ENCODE results near the gene CDKN3. TPM values are rescaled to one million over a fixed set of nuclear protein-coding genes. Genes with fewer than 3 reads are reported as not detected.
"Not testable (repeated sequence)": the region's sequence is repeated elsewhere in the genome, so short reads cannot be mapped to it uniquely, and the experiment has no call there.

The CDKN3 gene
- total RNA-seq, 1 donor from 2014 or later: 5.5 TPM

DNA sequence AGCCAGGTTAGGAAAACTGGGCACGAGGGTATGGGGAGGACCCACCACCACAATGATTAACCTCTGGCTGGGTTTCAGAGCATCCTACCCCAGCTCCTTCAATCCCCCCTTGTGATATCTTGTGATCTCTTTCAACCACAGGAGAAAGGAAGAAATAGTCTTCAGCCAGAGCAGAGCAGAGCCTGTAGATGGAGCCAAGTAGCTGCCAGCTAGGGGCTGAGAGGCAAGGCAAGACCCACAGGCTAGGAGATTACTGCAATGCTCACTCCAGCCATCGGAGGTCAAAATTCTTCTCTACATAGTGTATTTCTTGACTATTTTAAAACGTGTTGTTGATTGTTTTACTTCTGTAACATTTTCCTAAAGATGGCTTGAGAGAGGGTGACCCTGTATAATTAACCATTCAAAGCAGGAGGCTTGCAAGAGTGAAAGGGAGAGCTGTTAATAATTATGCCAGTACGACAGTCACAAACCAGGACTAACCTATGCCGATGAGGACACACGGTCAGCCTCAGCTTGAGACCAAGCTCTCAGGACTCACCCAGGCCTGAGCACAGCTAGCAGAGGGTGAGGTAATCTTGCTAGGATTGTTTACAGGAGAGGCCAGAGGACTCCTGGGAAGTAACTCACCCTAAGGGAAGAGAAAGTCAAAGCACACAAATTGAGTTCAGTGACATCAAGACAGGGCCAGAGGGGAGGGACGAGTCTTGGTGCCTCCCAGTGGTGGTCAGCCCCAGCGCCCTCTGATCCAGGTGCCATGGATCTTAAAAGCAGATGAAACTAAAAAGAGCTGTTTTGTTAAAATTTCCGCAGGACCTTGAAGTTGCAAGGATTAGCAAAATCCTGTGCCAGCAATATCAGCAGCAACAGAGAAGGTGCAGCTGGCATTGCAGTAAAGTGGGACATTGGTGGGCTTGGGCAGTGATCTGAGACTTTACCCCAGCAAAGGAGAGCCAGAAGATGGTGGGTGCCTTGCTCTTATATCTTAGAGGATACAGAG is 29.8 kb upstream of the CDKN3 start:
- intact Hi-C loops (cut with micrococcal nuclease): no loop called here
- ATAC-seq (peak; percentile 64), DNase-seq (no peak)

DNA sequence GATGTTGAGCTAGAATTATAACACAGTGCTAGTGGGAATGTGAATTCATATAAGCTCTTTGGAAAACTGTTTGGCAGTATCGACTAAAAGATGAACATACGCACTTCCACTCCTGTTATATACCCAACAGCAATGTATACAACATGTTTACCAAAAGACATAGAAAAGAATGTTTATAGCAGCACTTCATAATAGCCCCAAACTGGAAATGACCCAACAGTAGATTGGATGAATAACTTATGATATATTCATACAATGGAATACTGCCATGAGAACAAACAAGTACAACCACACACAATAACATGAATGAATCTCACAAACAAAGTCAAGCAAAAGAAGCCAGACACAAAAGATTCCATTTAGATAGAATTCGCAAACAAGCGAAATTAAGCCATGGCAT is 28.5 kb upstream of the CDKN3 start:
- no peak for DNase-seq
- intact Hi-C loops (cut with micrococcal nuclease): no loop called here
- ATAC-seq: no peak

DNA sequence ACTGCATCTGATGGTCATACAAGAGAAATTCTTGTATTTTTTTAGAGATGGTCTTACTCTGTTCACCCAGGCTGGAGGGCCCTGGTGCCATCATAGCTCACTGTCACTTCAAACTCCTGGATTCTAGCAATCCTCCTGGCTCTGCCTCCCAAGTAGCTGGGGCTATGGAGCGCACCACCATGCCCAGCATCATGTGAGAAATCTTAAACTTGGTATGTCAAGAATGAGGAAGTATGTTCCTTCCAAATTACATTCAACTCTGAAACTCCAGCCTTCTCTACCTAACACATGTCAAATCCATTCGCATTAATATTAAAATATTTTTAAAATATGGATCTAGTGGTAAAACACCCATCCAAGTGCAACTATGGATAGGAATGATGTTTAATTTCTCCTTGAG is 27.5 kb upstream of the CDKN3 start:
- DNase-seq (no peak), ATAC-seq (no peak)
- intact Hi-C loops (cut with micrococcal nuclease): no loop called here

DNA sequence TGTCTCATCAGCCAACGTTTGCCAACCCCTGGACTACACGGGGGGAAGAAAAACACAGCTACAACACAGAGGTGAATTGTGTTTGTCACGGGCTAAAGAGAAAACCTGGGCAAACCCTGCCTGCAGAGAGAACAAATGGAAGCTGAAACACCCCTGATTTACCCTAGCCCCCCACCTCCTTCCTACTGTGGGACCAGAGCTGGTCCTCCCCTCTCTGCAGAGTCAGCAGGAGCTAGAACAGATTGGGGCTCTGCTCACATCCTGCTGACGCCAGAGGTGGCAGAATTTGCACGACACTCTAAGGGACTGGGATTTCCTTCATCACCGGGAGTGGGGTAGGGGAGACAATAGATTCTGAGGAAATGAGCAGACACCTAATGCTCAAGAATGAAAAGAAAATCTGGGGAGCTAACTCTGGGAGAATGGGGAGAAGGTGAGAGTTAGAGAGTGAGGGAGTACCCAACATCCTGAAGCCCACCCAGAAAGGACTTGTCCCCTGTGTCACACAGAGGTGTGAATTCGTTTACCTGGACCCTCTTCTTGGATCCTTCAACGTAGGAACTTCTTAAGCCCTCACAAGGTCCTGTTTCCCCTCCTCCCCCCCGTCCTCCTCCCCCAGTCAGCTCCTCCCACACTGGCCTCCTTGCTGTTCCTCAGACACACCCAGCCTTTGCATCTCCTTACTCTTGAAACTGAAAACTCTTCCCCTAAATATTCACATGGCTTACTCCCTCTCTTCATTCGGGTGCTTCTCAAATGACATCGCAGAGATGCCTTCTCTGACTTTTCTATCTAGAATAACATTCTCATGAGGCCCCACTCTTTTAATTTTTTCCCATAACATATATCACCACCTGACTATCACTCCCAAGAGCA is 26.2 kb upstream of the CDKN3 start:
- DNase-seq (no peak), ATAC-seq (no peak)
- intact Hi-C loops (cut with micrococcal nuclease): no loop called here

DNA sequence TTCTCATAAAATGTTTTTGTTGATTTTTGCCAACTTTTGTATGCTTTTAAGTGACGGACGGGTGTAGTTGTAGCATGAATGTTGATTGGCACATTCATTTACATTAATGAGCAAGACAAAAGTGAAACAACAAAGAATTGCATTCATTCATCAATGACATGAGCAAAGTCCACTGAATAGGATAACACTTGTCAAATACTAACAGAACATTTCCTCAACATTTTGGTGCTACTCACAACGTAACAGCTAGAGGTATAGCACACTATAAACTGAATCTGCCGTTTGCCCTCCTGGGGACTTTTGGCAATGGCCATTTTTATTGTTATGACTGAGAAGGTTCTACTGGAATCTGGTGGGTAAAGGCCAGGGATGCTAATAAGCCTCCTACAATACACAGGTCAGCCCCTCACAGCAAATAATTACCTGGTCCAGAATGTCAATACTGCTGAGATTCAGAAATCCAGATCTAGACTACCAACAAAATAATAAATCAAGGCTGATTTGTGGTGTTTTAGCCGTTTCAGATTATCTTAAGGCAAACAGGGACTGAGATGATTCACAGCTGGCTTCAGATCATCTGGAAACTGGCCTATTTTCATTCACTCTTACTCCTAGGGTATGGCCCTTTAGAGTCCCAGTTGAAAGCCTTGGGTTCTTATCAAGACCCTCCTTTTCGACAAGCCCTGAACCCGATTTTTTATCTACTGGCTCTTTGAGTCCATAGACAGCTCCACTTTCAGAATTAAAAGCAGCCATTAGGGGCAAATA is 22.5 kb upstream of the CDKN3 start:
- DNase-seq: no peak
- peak; percentile 56 for ATAC-seq
- intact Hi-C loops (cut with micrococcal nuclease): no loop called here

DNA sequence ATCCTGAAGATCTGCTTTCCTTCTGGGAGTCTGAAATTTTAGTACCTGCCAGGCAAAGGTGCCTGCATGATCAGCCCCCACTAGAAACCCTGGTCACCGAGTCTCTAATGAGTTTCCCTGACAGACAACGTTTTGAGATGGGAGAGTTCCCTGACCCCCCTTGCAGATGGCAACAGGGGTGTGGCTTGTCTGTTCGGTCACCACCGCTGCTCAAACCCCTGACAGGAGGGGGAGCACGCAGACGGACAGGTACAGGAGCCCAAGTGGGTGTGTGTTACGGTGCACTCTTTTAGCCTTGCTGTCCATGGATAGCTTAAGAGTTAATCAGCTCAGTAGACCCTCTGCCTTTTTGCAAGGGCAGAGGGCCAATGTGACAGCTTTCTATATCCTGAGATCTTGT is 19.3 kb upstream of the CDKN3 start:
- DNase-seq: no peak
- ATAC-seq: no peak
- intact Hi-C loops (cut with micrococcal nuclease): no loop called here

DNA sequence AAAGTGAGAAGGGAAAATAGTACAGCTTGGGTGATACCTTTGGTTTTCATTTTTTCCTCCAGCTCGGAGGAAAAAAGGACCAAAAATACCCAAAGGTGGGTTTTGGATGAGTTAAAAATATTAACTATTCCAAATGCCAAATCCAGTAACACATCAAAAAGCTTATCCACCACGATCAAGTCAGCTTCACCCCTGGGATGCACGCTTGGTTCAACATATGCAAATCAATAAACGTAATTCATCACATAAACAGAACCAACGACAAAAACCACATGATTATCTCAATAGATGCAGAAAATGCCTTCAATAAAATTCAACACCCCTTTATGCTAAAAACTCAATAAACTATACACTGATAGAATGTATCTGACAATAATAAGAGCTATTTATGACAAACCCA is 17.9 kb upstream of the CDKN3 start:
- intact Hi-C loops (cut with micrococcal nuclease); ATAC-seq: not testable (repeated sequence)

DNA sequence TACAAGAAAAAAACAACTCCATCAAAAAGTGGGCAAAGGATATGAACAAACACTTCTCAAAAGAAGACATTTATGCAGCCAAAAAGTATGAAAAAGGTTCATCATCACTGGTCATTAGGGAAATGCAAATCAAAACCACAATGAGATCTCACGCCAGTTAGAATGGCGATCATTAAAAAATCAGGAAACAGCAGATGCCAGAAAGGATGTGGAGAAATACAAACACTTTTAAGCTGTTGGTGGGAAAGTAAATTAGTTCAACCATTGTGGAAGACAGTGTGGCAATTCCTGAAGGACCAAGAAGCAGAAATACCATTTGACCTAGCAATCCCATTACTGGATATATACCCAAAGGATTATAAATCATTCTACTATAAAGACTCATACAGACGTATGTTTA is 16.2 kb upstream of the CDKN3 start:
- DNase-seq; ATAC-seq; intact Hi-C loops (cut with micrococcal nuclease): not testable (repeated sequence)

More for the DNA sequence above, 17.9 kb upstream of the CDKN3 start:
- not testable (repeated sequence) for DNase-seq

DNA sequence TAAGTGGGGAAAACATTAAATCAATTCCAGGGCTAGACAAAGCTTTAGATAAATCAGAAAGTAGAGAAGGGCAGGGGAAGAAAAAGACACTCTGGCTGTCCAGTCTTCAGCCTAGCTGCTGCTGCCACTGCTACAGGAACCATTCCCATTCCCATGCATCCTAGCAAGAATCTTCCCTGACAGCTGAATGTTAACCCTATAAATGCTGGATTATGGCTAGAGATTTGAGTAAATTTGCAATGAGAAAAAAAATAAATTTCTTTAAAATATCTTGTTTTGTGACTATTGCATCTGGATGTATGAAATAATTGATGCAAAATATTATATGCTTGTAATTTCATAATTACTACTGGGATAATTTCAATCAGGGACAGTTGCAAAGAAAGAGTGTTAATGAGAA is 15.0 kb upstream of the CDKN3 start:
- ATAC-seq: no peak
- DNase-seq: no peak
- intact Hi-C loops (cut with micrococcal nuclease): no loop called here

DNA sequence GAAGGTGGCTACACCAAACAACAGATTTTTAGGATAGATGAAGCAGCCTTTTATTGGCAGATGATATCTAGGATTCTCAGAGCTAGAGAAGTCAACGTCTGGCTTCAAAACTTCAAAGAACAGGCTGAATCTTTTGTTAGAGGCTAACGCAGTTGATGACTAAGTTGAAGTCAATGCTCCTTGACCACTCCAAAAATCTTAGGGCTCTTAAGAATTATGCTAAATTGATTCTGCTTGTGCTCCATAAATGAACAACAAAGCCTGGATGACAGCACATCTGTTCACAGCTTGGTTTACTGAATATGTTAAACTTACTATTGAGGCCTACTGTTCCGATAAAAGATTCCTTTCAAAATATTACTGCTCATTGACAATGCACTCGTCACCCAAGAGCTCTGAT is 13.0 kb upstream of the CDKN3 start:
- no peak for DNase-seq
- intact Hi-C loops (cut with micrococcal nuclease): no loop called here
- ATAC-seq: no peak

DNA sequence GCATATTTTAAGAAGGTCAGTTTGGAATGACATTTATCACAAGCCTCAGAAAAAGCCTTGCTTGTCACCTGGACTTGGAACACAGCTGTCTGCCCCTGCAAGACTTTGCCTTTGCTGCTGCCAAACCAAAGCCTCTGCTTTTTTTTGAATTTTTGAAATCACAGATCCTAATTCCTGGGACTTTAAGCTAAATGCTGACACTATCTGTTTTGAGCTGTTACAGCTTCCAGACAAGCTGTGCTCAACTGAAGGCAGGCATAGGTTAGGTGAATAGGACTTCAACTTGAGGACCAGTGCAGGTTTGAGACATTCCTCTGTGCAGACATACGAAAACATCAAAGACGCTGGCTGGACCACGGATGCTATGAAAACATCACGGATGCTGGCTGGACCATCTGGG is 11.3 kb upstream of the CDKN3 start:
- intact Hi-C loops (cut with micrococcal nuclease): no loop called here

DNA sequence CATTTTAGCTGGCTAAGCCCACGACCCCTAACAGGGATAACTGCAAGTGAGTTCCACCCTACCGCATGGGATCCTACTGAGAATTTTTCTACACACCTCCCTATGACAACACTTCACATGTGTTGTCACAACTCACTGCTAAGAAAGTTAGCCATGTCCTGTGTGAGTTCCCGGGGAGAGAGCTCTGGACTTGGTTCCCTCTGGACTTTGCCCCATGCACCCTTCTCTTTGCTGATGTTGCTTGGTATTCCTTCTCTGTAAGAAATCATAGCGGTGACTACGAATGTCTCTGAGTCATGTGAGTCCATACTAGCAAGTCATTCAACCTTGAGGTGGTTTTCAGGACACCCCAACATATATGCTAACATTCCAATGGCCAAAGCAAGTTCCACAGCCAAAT is 9.5 kb upstream of the CDKN3 start:
- DNase-seq (no peak), ATAC-seq (no peak)
- intact Hi-C loops (cut with micrococcal nuclease): no loop called here

More for the DNA sequence above, 11.3 kb upstream of the CDKN3 start:
- ATAC-seq: no peak
- no peak for DNase-seq

DNA sequence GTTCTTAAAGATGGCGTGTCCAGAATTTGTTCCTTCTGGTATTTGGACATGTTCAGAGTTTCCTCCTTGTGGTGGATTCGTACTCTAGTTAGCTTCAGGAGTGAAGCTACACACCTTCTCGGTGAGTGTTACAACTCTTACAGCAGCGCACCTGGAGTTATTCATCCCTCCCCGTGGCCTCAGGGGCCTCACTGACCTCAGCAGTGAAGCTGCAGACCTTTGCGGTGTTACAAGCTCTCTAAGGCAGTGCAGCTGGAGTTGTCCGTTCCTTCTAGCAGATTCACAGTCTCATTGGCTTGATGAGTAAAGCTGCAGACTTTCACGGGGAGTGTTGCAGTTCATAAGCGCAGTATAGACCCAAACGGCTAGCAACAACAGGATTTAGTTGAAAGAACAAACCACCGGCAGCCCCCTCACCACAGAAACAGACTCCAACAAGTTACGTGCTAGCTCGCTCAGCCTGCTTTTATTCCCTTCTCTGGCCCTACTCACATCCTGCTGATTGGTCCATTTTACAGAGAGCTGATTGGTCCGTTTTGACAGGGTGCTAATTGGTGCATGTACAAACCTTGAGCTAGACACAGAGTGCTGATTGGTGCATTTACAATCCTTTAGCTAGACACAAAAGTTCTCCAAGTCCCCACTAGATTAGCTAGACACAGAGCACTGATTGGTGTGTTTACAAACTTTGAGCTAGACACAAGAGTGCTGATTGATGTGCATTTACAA is 4.5 kb upstream of the CDKN3 start:
- DNase-seq (no peak), ATAC-seq (no peak)
- intact Hi-C loops (cut with micrococcal nuclease): no loop called here

DNA sequence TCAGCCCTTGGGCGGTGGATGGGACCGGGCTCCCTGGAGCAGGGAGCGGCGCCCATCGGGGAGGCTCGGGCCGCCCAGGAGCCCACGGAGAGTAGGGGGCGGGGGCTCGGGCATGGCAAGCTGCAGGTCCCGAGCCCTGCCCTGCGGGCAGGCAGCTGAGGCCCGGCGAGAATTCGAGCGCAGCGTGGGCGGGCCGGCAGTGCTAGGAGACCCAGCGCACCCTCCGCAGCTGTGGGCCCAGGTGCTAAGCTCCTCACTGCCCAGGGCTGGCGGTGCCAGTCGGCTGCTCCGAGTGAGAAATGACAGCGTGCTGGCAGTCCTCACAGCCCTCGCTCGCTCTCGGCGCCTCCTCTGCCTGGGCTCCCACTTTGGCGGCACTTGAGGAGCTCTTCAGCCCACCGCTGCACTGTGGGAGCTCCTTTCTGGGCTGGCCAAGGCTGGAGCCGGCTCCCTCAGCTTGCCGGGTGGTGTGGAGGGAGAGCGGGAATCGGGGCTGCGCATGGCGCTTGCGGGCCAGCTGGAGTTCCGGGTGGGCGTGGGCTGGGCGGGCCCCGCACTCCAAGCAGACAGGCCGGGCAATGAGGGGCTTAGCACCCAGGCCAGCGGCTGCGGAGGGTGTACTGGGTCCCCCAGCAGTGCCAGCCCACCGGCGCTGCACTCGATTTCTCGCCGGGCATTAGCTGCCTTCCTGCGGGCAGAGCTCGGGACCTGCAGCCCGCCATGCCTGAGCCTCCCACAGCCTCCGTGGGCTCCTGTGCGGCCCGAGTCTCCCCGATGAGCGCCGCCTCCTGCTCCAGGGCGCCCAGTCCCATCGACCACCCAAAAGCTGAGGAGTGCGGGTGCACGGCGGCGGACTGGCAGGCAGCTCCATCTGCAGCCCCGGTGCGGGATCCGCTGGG is 3.6 kb upstream of the CDKN3 start:
- DNase-seq; intact Hi-C loops (cut with micrococcal nuclease); ATAC-seq: not testable (repeated sequence)

DNA sequence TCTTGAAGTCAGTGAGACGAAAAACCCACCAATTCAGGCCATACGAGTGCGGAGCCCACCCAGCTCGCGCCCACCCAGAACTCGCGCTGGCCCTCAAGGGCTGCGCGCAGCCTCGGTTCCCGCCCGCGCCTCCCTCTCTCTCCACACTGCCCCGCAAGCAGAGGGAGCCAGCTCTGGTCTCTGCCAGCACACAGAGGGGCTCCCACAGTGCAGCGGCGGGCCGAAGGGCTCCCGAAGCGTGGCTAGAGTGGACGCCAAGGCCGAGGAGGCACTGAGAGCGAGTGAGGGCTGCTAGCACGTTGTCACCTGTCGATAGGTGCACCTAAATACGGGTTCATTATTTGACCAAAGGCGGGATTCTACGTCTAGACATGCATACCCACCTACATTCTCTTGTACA is 2.2 kb upstream of the CDKN3 start:
- DNase-seq (no peak), ATAC-seq (no peak)
- intact Hi-C loops (cut with micrococcal nuclease): no loop called here

DNA sequence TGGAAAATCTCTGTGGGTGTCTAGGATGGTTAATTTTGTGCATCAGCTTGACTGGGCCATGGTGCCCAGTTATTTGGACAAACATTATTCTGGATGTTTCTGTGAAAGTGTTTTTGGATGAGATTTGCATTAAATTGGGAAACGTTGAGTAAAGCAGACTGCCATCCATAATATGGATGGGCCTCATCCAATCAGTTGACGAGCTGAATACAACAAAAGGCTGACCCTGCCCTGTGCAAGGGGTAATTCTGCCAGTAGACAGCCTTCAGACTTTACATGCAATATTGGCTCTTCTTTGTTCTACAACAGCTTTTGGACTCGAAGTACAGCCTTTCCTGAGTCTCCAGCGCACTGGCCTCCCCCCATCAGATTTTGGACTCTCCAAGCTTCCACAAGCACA is 1.5 kb upstream of the CDKN3 start:
- ATAC-seq (no peak), DNase-seq (no peak)

DNA sequence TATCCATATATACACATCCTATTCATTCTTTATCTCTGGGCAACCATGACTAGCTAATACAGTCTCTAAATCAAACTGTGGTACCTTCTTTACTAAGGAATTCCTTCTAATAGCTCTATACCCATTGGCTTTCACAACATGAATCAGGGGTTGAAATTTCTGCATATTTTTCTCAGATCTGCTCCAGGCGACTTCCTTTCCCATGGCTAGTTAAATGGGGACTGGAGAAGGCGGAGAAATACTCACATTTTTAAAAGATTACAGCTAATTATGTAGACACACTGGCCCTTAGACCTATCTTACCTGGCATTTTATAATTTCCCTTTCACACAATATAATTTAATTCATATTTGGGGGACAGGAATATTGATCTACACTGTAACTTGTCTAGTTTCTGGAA is 1.1 kb upstream of the CDKN3 start:
- no peak for DNase-seq
- intact Hi-C loops (cut with micrococcal nuclease): no loop called here
- no peak for ATAC-seq

More for the DNA sequence above, 1.5 kb upstream of the CDKN3 start:
- intact Hi-C loops (cut with micrococcal nuclease): no loop called here

DNA sequence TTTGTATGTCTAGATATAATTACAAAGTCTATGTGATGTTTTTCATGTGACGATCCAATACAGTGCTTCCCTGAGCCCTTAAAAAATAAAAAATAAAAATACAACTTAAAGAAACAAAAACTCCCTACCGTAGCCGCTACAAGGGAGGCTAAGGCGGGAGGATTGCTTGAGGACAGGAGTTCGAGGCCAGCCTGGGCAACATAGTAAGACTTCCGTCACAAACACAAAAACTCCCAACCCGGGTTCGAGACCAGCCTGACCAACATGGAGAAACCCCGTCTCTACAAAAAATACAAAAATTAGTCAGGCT is 669 bp upstream of the CDKN3 start:
- no peak for ATAC-seq
- no peak for DNase-seq
- intact Hi-C loops (cut with micrococcal nuclease): no loop called here

All from left ventricle myocardium superior (tissue), 1 donor.